OCI-LY7 (cell line): ENCODE results near the gene HPSE2. TPM values are rescaled to one million over a fixed set of nuclear protein-coding genes. Genes with fewer than 3 reads are reported as not detected.

ENCODE experiments used
- BruUV-seq: library from RNA; stranded (reverse); fragments of 400-500 nt; replicated peaks from 2 replicates; lab custom pipeline; 2021; lab: Mats Ljungman, UMichigan
- CTCF ChIA-PET: fragments of 300-600 bp; sonication (Branson Sonifier 250); formaldehyde crosslinking; loops from one replicate; lab custom pipeline; 2022; ENCODE audit warnings: antibody characterized with exemption; ENCODE audit not compliant: unreplicated experiment; lab: Charles Lee
- POLR2A ChIA-PET: fragments of 300-600 bp; sonication (Branson Sonifier 250); formaldehyde crosslinking; loops from one replicate; lab custom pipeline; 2022; ENCODE audit warnings: antibody characterized with exemption; lab: Charles Lee
- DNase-seq: peaks from one replicate; pipeline ENCODE4 v3.0.0-alpha.2; 2015; ENCODE audit warnings: low spot score
- H2AFZ ChIP-seq: fragments of 200-600 bp; sonication (generic), shearing (Covaris generic); 2 replicates; pipeline ENCODE4 v1.6.1; 2014; ENCODE audit warnings: mild to moderate bottlenecking, antibody characterized with exemption, low read length, moderate library complexity
- H3K27ac ChIP-seq: fragments of 200-600 bp; sonication (generic); 2 replicates; pipeline ENCODE4 v1.5.1; 2014; ENCODE audit warnings: mixed run types, low read depth, mild to moderate bottlenecking, moderate library complexity, low read length, inconsistent platforms; ENCODE audit not compliant: poor library complexity, severe bottlenecking
- H3K36me3 ChIP-seq: fragments of 200-600 bp; sonication (generic); 2 replicates; pipeline ENCODE4 v1.6.1; 2014; ENCODE audit warnings: mild to moderate bottlenecking, antibody characterized with exemption, low read length, moderate library complexity, mixed read lengths; ENCODE audit not compliant: insufficient read depth
- H3K4me1 ChIP-seq: fragments of 200-600 bp; sonication (generic); 2 replicates; pipeline ENCODE4 v1.5.1; 2014; ENCODE audit warnings: mild to moderate bottlenecking, low read length; ENCODE audit not compliant: insufficient read depth, poor library complexity, severe bottlenecking
- H3K4me2 ChIP-seq: fragments of 200-600 bp; sonication (generic); 2 replicates; pipeline ENCODE4 v1.6.1; 2014; ENCODE audit warnings: mild to moderate bottlenecking, low read length
- H3K4me3 ChIP-seq: fragments of 200-600 bp; sonication (generic); 2 replicates; pipeline ENCODE4 v1.5.1; 2014; ENCODE audit warnings: mild to moderate bottlenecking, low read depth, low read length; ENCODE audit not compliant: poor library complexity, severe bottlenecking
- H3K79me2 ChIP-seq: fragments of 200-600 bp; sonication (generic); 2 replicates; pipeline ENCODE4 v1.6.1; 2016; ENCODE audit warnings: low read depth, mild to moderate bottlenecking, low read length, moderate library complexity, mixed read lengths; ENCODE audit not compliant: insufficient read depth
- H3K9me2 ChIP-seq: fragments of 200-600 bp; sonication (generic); 2 replicates; pipeline ENCODE4 v1.6.1; 2016; ENCODE audit warnings: mild to moderate bottlenecking, low read length, mixed read lengths; ENCODE audit not compliant: insufficient read depth
- H3K9me3 ChIP-seq: fragments of 200-600 bp; sonication (generic); 2 replicates; pipeline ENCODE4 v1.6.1; 2014; ENCODE audit warnings: mild to moderate bottlenecking, mixed run types, low read length, mixed read lengths
- H4K20me1 ChIP-seq: fragments of 200-600 bp; sonication (generic); 2 replicates; pipeline ENCODE4 v1.6.1; 2014; ENCODE audit warnings: mild to moderate bottlenecking, antibody characterized with exemption, low read length, moderate library complexity, mixed read lengths; ENCODE audit not compliant: insufficient read depth
- EZH2phosphoT487 ChIP-seq: fragments of 200-600 bp; sonication (generic); IDR thresholded peaks from 2 replicates; pipeline ENCODE4 v1.6.1; 2018; ENCODE audit warnings: low read depth, borderline replicate concordance, mild to moderate bottlenecking, mixed run types, antibody characterized with exemption, low read length, moderate library complexity, mixed read lengths
- intact Hi-C: fragments of 100-400 bp; cut with micrococcal nuclease; formaldehyde crosslinking; loops from one replicate; pipeline ENCODE4 v1.10.0; 2022; ENCODE audit not compliant: unreplicated experiment
- total RNA-seq, 2 experiments: library from RNA; depleted of rRNA in 1 of 2; stranded (reverse); fragments of >200 nt in 1 of 2; shearing (Covaris generic) in 1 of 2; gene quantifications; 2 replicates each; pipeline ENCODE4 v1.2.3, GENCODE V29; 2014 to 2022
- TF ChIP-seq, protein P1 (sequence below): fragments of 200-600 bp; sonication (generic); conservative IDR thresholded peaks from 2 replicates; pipeline ENCODE4 v1.5.1; 2014; ENCODE audit warnings: mild to moderate bottlenecking, antibody characterized with exemption, low read length, moderate library complexity, mixed read lengths

The HPSE2 gene
- total RNA-seq, 2 experiments from 2014 or later: not detected

DNA sequence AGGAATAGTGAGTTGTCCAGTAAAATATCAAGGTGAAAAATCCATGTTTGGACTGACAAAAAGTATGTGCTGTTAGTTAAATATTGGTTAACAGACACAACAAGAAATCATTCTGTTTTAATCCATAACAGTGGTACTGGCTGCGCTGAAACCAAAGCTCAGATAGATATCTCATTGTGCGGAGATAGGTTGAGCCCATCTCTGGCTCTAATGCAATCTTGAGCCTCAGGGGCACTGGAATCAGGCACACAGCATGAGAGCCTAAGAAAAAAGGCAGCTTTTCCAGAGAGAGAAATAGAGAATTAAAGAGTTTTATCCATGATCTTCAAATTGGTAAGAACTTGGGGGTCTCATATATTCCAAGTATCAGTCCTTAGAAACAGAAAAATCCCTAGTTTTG, 373.7 kb downstream of the HPSE2 start:
- Histone ChIP-seq H3K27ac (no peak overlapping the region), H4K20me1 (no peaks in the 10 kb centered on the region), H3K4me3 (no peak overlapping the region), H2AFZ (no peak overlapping the region), H3K4me2 (no peak overlapping the region), H3K36me3 (no peaks in the 10 kb centered on the region), H3K4me1 (no peaks in the 10 kb centered on the region), H3K9me3 (no peaks in the 10 kb centered on the region), H3K79me2 (no peaks in the 10 kb centered on the region), H3K9me2 (no peaks in the 10 kb centered on the region)
- ChIA-PET POLR2A (no interaction called here), CTCF (no interaction called here)
- BruUV-seq: no TSS peak
- TF ChIP-seq, protein P1, sequence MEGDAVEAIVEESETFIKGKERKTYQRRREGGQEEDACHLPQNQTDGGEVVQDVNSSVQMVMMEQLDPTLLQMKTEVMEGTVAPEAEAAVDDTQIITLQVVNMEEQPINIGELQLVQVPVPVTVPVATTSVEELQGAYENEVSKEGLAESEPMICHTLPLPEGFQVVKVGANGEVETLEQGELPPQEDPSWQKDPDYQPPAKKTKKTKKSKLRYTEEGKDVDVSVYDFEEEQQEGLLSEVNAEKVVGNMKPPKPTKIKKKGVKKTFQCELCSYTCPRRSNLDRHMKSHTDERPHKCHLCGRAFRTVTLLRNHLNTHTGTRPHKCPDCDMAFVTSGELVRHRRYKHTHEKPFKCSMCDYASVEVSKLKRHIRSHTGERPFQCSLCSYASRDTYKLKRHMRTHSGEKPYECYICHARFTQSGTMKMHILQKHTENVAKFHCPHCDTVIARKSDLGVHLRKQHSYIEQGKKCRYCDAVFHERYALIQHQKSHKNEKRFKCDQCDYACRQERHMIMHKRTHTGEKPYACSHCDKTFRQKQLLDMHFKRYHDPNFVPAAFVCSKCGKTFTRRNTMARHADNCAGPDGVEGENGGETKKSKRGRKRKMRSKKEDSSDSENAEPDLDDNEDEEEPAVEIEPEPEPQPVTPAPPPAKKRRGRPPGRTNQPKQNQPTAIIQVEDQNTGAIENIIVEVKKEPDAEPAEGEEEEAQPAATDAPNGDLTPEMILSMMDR: no peak
- TF ChIP-seq EZH2phosphoT487: no peak
- intact Hi-C loops: no loop called here
- DNase-seq: no peak

DNA sequence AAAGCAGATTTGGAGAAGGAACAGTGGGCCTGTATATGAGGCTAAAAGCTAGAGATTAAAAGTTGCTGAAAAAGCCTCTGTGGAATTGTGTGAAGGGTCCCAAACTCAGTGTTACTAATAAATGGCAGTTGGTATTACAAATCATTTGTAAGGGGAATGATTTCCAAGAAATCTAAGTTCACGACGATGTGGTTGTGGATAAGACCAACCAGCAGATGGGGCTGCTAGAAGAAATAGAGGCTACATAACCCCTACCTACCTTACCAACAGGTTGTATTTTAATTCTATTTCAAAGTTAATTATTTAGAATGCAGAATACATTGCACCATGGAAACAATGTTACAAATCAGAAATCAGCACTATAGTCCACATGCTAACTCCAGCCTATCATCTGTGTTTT, 377.1 kb downstream of the HPSE2 start:
- H3K36me3 ChIP-seq: no peaks in the 10 kb centered on the region
- no peak for TF ChIP-seq EZH2phosphoT487
- TF ChIP-seq, protein P1: peak; percentile 56; the same call in 1 of the 2 replicates
- no peak overlapping the region for H2AFZ ChIP-seq
- no peak overlapping the region for H3K27ac ChIP-seq
- ChIA-PET POLR2A (interaction anchor here (1.3 kb wide), 1 partner anchor 12 kb away, joined by 7 read pairs; no protein-coding TSS in a partner anchor), CTCF (no interaction called here)
- H3K9me3 ChIP-seq: no peaks in the 10 kb centered on the region
- no peak overlapping the region for H3K4me2 ChIP-seq
- no peak for DNase-seq
- BruUV-seq: no TSS peak
- H3K4me3 ChIP-seq: no peak overlapping the region
- H3K79me2 ChIP-seq: no peaks in the 10 kb centered on the region
- no peaks in the 10 kb centered on the region for H4K20me1 ChIP-seq
- no peaks in the 10 kb centered on the region for H3K9me2 ChIP-seq
- no peaks in the 10 kb centered on the region for H3K4me1 ChIP-seq
- intact Hi-C loops: no loop called here

DNA sequence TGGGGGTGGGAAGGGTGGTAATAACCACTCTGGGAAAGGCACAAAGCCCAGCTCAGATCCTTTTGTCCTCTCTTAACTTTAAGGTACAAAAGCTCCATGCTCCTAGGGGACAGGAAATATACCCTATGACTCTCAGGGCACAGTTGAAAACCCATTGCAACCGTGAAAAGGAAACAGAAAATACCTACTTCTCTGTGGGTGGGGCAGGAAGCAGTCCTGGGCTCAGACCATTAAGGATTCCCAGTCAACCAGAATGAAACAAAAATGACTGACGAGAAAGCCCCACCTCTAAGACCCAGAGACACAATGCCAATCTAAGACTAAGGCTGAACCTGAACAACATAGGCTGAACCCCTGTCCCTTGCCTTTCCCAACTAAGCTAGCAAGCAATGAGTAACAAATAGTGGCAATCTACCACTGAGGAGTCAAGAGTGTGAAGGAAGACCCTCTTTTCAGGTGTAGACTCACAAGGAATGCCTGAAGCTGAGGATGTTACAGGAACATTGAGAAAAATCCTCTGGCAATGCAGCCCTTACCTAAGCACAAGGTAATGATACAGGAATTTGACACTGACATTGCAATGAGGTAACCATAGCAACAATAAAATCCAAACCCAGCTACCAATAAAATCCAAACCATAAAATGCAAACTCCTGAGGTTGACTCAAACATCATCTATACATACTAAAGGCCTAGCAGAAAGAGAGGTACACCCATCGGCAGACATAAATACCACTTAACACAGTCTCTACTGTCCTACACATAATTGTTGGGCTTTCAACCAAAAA, 380.1 kb downstream of the HPSE2 start:
- no peak overlapping the region for H2AFZ ChIP-seq
- no peaks in the 10 kb centered on the region for H3K9me2 ChIP-seq
- BruUV-seq: no TSS peak
- H3K27ac ChIP-seq: no peak overlapping the region
- no peak overlapping the region for H3K4me2 ChIP-seq
- H3K9me3 ChIP-seq: no peaks in the 10 kb centered on the region
- ChIA-PET POLR2A (interaction anchor here (1.5 kb wide), 1 partner anchor 9 kb away, joined by 5 read pairs; no protein-coding TSS in a partner anchor), CTCF (no interaction called here)
- H3K36me3 ChIP-seq: no peaks in the 10 kb centered on the region
- DNase-seq: no peak
- intact Hi-C loops: no loop called here
- H4K20me1 ChIP-seq: no peaks in the 10 kb centered on the region
- no peak for TF ChIP-seq EZH2phosphoT487
- TF ChIP-seq, protein P1: no peak
- H3K79me2 ChIP-seq: no peaks in the 10 kb centered on the region
- H3K4me3 ChIP-seq: no peak overlapping the region
- H3K4me1 ChIP-seq: no peaks in the 10 kb centered on the region
